Epithelial cell of proximal tubule (primary cell): Measurements from ENCODE around the gene PMEL. TPM values are rescaled to one million over a fixed set of nuclear protein-coding genes. Genes with fewer than 3 reads are reported as not detected.
"Not testable (repeated sequence)": the region's sequence is repeated elsewhere in the genome, so short reads cannot be mapped to it uniquely, and the experiment has no call there.

Source experiments
- DNase-seq: peaks from one replicate; pipeline ENCODE4 v3.0.0-alpha.2; 2011; ENCODE audit warnings: low read depth
- H3K4me3 ChIP-seq: 2 replicates; pipeline ENCODE4 v1.5.1; 2011; ENCODE audit warnings: low read depth, mild to moderate bottlenecking, low read length
- CTCF ChIP-seq: conservative IDR thresholded peaks from 2 replicates; pipeline ENCODE4 v1.5.1; 2012; ENCODE audit warnings: low read depth, mild to moderate bottlenecking, low read length
- total RNA-seq: library from RNA; depleted of rRNA; stranded (reverse); fragments of >200 nt; gene quantifications from 2 replicates; pipeline ENCODE4 v1.2.3, GENCODE V29; 2015

PMEL gene
- total RNA-seq, 1 donor from 2014 or later: 3.7 TPM

- DNase-seq: no peak
- TF ChIP-seq CTCF: no peak
- no peak overlapping the region for H3K4me3 ChIP-seq
These were observed 16.6 kb upstream of the PMEL start for GRCh38 chr12:55982319-55982936.

DNA sequence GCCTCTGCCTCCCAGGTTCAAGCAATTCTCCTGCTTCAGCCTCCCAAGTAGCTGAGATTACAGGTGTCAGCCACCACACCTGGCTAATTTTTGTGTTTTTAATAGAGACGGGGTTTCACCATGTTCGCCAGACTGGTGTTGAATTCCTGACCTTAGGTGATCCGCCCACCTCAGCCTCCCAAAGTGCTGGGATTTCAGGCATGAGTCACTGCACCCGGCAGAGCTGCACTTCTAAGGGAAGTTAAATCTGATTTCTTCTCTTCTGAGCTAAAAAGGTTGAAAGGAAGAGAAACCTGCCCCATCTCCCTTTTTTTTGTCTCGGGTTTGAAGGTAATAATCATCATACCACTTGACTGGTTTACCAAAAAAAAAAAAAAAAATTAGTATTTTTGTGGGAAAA, 16.0 kb upstream of the PMEL start:
- H3K4me3 ChIP-seq: not testable (repeated sequence)

DNA sequence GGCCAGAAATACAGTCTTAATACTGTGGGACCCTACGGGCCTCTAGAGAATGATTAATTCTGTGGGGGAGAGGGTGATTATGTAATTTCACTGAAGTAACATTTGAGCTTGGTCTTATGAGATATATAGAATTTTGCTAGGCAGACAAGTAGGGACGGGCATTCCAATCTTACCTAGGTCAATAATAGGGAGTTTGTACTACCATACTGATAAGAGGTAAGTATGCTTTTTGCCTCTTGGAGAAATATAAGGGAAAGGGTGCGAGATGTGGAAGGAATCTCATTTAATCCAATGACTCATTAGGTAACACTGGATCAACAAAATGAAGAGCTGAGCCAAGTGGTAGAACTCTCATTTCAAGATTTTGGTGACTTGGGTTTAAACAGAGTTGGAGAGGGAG, 13.2 kb upstream of the PMEL start:
- no peak for DNase-seq
- no peak for TF ChIP-seq CTCF
- H3K4me3 ChIP-seq: no peak overlapping the region

More for the DNA sequence above, 16.0 kb upstream of the PMEL start:
- DNase-seq: not testable (repeated sequence)

DNA sequence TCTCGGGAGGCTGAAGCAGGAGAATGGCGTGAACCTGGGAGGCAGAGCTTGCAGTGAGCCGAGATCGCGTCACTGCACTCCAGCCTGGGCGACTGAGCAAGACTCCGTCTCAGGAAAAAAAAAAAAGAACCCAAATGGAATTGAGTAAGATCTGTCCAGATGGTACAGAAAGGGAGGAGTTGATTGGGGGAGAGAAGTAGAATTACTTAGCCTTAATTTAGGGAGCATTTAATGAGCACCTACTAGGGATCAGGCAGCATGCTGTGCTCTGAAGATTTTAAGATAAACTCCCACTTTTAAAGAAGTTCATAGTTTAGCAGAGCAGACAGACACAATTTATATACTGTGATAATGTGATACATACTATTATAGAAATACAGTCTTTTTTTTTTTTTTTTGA, 12.6 kb upstream of the PMEL start:
- no peak for TF ChIP-seq CTCF
- no peak for DNase-seq
- H3K4me3 ChIP-seq: no peak overlapping the region

DNA sequence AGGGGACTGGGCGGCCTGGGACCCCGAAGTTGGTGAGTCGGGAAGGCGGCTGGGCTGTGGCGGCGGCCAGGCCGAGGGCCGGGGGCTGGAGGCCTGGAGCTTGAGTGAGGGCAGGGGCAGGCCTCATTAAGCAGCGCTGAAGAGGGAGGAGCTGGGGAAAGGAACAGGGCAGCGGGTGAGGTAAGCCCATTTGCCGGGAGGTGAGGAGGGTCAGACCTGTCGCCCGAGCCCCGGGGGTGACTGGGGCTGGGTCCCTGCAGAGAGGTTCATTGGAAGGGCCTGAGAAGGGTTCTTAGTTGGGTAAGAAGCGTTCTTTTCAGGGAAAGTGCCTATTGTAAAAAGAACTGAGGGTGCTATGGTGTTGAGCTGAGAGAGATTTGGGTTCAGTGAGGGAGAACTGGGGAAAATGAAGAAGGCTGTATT, 8.5 kb upstream of the PMEL start:
- DNase-seq: no peak
- TF ChIP-seq CTCF: no peak

DNA sequence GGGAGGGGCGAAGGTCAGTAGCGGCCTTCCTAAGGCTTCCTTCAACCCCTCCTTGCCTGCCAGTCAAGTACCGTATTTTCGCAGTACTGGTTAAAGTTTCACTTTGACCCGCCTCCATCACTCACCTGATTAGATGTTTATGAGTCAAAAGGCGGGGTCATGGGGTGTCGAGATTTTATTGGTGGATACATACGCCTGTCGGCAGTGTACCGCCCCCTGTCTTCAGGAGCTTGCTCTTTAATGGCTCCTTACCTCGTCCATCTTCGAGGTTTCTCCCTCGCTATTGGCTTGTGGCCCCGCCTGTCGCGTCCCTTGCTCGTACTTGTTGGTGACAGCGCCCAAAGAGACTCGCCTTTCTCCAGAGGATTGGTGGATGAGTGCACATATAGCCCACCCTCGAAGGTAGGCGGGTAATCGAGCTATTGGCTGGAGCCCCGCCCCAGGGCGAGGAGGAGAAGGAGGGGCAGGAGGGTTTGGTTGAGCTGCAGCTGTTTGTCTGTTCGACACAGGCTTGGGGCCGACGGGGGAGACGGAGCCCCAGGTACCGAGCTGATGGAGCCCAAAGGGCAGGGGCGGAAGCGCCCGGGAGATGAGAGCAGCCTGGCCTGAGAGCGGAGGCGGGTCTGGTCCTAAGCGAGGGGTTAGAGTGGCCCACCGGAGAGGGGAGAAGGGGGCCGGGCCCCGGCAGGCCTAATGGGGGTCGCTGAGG, 7.9 kb upstream of the PMEL start, which contains the start of gene RAB5B:
TSS of gene RAB5B (plus strand) at position 480 of the 709 bp plus-strand sequence. CDS start 12,883 bp downstream, outside the sequence.
- TF ChIP-seq CTCF: no peak
- peak within 1 kb of the TSS; percentile 79 for H3K4me3 ChIP-seq
- DNase-seq: peak; percentile 100

More for the DNA sequence above, 8.5 kb upstream of the PMEL start:
- peak overlapping the region; percentile 79 for H3K4me3 ChIP-seq

GRCh38 chr12:55972911-55973598, 7.2 kb upstream of the PMEL start:
- TF ChIP-seq CTCF: no peak
- no peak for DNase-seq

More at GRCh38 chr12:55972911-55973598, 7.2 kb upstream of the PMEL start:
- peak overlapping the region; percentile 59 for H3K4me3 ChIP-seq
